ENCODE results near the gene CPED1.

Gene CPED1

GRCh38 chr7:120988591-120989256, at the start of gene CPED1:
CPED1 (plus strand) TSS chr7:120988711; CDS start chr7:120989622, 911 bp downstream.
- peak; percentile 16 for DNase-seq

GRCh38 chr7:120939345-120939744, 49.2 kb upstream of the CPED1 start:
- no peak for DNase-seq

- DNase-seq = no peak
These were observed 47.4 kb upstream of the CPED1 start for GRCh38 chr7:120941064-120941463.

- DNase-seq = no peak
These were observed 46.7 kb upstream of the CPED1 start for GRCh38 chr7:120941856-120942255.

GRCh38 chr7:120942861-120943260, 45.6 kb upstream of the CPED1 start:
- no peak for DNase-seq

- no peak for DNase-seq
These were observed 43.5 kb upstream of the CPED1 start for GRCh38 chr7:120944826-120945562.

GRCh38 chr7:120947980-120948379, 40.5 kb upstream of the CPED1 start:
- no peak for DNase-seq

GRCh38 chr7:120949393-120949911, 39.1 kb upstream of the CPED1 start:
- DNase-seq = no peak

- DNase-seq = no peak
These were observed 38.4 kb upstream of the CPED1 start for GRCh38 chr7:120949998-120950538.

GRCh38 chr7:120950539-120951308, 37.8 kb upstream of the CPED1 start, which contains the start of gene ING3:
ING3 (plus strand) TSS chr7:120950777; CDS start chr7:120950897, 120 bp downstream.
- peak; percentile 100 for DNase-seq

GRCh38 chr7:120951309-120951699, 37.2 kb upstream of the CPED1 start:
- no peak for DNase-seq

- no peak for DNase-seq
These were observed 36.7 kb upstream of the CPED1 start for GRCh38 chr7:120951826-120952225.

GRCh38 chr7:120955577-120956149, 32.8 kb upstream of the CPED1 start:
- no peak for DNase-seq

- no peak for DNase-seq
These were observed 28.5 kb upstream of the CPED1 start for GRCh38 chr7:120959929-120960484.

GRCh38 chr7:120960714-120961113, 27.8 kb upstream of the CPED1 start:
- no peak for DNase-seq

GRCh38 chr7:120961638-120962173, 26.8 kb upstream of the CPED1 start:
- no peak for DNase-seq

- no peak for DNase-seq
These were observed 24.4 kb upstream of the CPED1 start for GRCh38 chr7:120964088-120964487.

GRCh38 chr7:120966961-120967360, 21.6 kb upstream of the CPED1 start:
- DNase-seq = no peak

GRCh38 chr7:120973849-120974248, 14.7 kb upstream of the CPED1 start:
- DNase-seq = no peak

- no peak for DNase-seq
These were observed 8.6 kb upstream of the CPED1 start for GRCh38 chr7:120979765-120980499.

GRCh38 chr7:120981117-120981516, 7.4 kb upstream of the CPED1 start:
- DNase-seq = no peak
